ENCODE results near the gene CCDC97. TPM values are rescaled to one million over a fixed set of nuclear protein-coding genes. Genes with fewer than 3 reads are reported as not detected.

Gene CCDC97
- total RNA-seq, 1 experiment from 2014 or later, result 39.4 TPM

- H3K23ac ChIP-seq (ENCODE audit: insufficient read length, low read depth, low read length), result no peak overlapping the region
- H2BK120ac ChIP-seq (ENCODE audit: low read depth, low read length, poor library complexity, severe bottlenecking), result no peak overlapping the region
- H3K4me2 ChIP-seq (ENCODE audit: insufficient read depth, insufficient read length, low read length), result no peak overlapping the region
- H4K91ac ChIP-seq (ENCODE audit: insufficient read length, low read depth, low read length), result no peak overlapping the region
- no peaks in the 10 kb centered on the region for H3K9me3 Mint-ChIP-seq
- H3K18ac ChIP-seq (ENCODE audit: insufficient read length, low read depth, low read length), result no peak overlapping the region
- H4K8ac ChIP-seq (replicated peaks; ENCODE audit: insufficient read length, low read depth, low read length), result no peak overlapping the region
- no peak overlapping the region for H3K4ac ChIP-seq (ENCODE audit: low read depth, low read length)
- WGBS (ENCODE audit: extremely low coverage, insufficient read length, low lambda C conversion rate), result no CpG with 5 or more reads among the region's 16 CpGs
- no peak for TF ChIP-seq CTCF (conservative IDR thresholded peaks at IDR 0.05)
- no peaks in the 10 kb centered on the region for H3K79me2 ChIP-seq (ENCODE audit: insufficient read depth, low read length)
- H3K36me3 Mint-ChIP-seq (ENCODE audit: insufficient read depth in 1 of 3, low read depth in 3 of 3), result peaks cover 0 to 35% (median 0%) of the 10 kb centered on the region in 3 experiments; a peak in 2 of 7 replicates
- no peaks in the 10 kb centered on the region for H3K23me2 ChIP-seq (ENCODE audit: insufficient read length, low read depth, low read length, poor library complexity, severe bottlenecking)
- H3K4me1 Mint-ChIP-seq, result peaks cover 9 to 28% of the 10 kb centered on the region in 2 experiments
- H3K79me1 ChIP-seq (ENCODE audit: insufficient read depth, low read depth, low read length, poor library complexity, severe bottlenecking), result no peaks in the 10 kb centered on the region
- H2BK15ac ChIP-seq (ENCODE audit: low read depth, low read length), result no peak overlapping the region
- H2AFZ ChIP-seq (ENCODE audit: low read length), result no peak overlapping the region
- no peak overlapping the region for H3K27ac ChIP-seq (ENCODE audit: insufficient read length, low read depth, low read length)
- no peak overlapping the region for H2BK5ac ChIP-seq (ENCODE audit: insufficient read length, low read length)
- no peak overlapping the region; a peak in 1 of 5 replicates for H3K4me3 Mint-ChIP-seq
- no peak overlapping the region for H3K27ac Mint-ChIP-seq
- no peak overlapping the region for H2BK20ac ChIP-seq (ENCODE audit: low read depth, low read length, poor library complexity, severe bottlenecking)
- no peak overlapping the region for H3K9ac ChIP-seq (ENCODE audit: extremely low read depth, insufficient read length, low read length)
- no peak for DNase-seq
- no peak overlapping the region for H2AK5ac ChIP-seq (ENCODE audit: insufficient read length, low read length)
- H4K5ac ChIP-seq (ENCODE audit: insufficient read length, low read depth, low read length), result no peak overlapping the region
- peaks cover 1% of the 10 kb centered on the region; the same call in 1 of the 2 replicates for H3K4me1 ChIP-seq (ENCODE audit: insufficient read depth, low read length)
- no peak overlapping the region for H3K14ac ChIP-seq (ENCODE audit: insufficient read depth, low read length)
- H3T11ph ChIP-seq (ENCODE audit: low read length), result no peak overlapping the region
- H3K56ac ChIP-seq (ENCODE audit: insufficient read length, low read depth, low read length), result no peak overlapping the region
- no peaks in the 10 kb centered on the region for H3K27me3 ChIP-seq (ENCODE audit: insufficient read depth, low read length)
- no peak overlapping the region for H2BK12ac ChIP-seq (ENCODE audit: insufficient read length, low read depth, low read length)
- no peaks in the 10 kb centered on the region for H3K27me3 Mint-ChIP-seq (ENCODE audit: low read depth)
- peaks cover 3% of the 10 kb centered on the region for H4K20me1 ChIP-seq (ENCODE audit: control insufficient read depth, insufficient read depth, insufficient read length)
- H3K9me3 ChIP-seq (ENCODE audit: control insufficient read depth, low read depth, low read length), result no peaks in the 10 kb centered on the region
These were observed 22.0 kb downstream of the CCDC97 start for GRCh38 chr19:41332000-41332399.

Data from H9 (cell line).